Measurements from ENCODE around the gene HESX1. TPM values are rescaled to one million over a fixed set of nuclear protein-coding genes. Genes with fewer than 3 reads are reported as not detected.

Gene HESX1
- total and polyA plus RNA-seq, 2 of the 13 experiments (the other 11 are each of a cell fraction or from before 2014, with no cell fraction given), result 0.57 to 0.75 TPM

- TF ChIP-seq NFAT5 (CRISPR knock-in tag; IDR thresholded peaks at IDR 0.05), result no peak
- no peak for TF ChIP-seq ASH2L (IDR thresholded peaks at IDR 0.05; ENCODE audit: insufficient read length, low read depth, low read length)
- no peak for TF ChIP-seq GATA4 (IDR thresholded peaks at IDR 0.05; ENCODE audit: borderline replicate concordance, low read depth)
- no peak for TF ChIP-seq GATAD1 (CRISPR knock-in tag; IDR thresholded peaks at IDR 0.05)
- no peak for TF ChIP-seq ZNF367 (CRISPR knock-in tag; IDR thresholded peaks at IDR 0.05; ENCODE audit: borderline replicate concordance)
- no peak for TF ChIP-seq BRF2 (CRISPR knock-in tag; IDR thresholded peaks at IDR 0.05)
- TF ChIP-seq ZBTB33 (CRISPR knock-in tag; IDR thresholded peaks at IDR 0.05), result no peak
- no peak for TF ChIP-seq AFF4 (CRISPR knock-in tag; IDR thresholded peaks at IDR 0.05)
- TF ChIP-seq PRDM15 (CRISPR knock-in tag; IDR thresholded peaks at IDR 0.05), result no peak
- no peak for TF ChIP-seq ARNTL (CRISPR knock-in tag; IDR thresholded peaks at IDR 0.05)
- no peak for TF ChIP-seq MBNL3 (CRISPR knock-in tag; conservative IDR thresholded peaks at IDR 0.05)
These were observed 34.9 kb downstream of the HESX1 start, which contains the start of gene IL17RD (continued) for GRCh38 chr3:57164657-57165573.
